HepG2 (cell line): ENCODE measurements around the gene TCEAL2. TPM values are rescaled to one million over a fixed set of nuclear protein-coding genes. Genes with fewer than 3 reads are reported as not detected.
"Not testable (repeated sequence)": the region's sequence is repeated elsewhere in the genome, so short reads cannot be mapped to it uniquely, and the experiment has no call there.

ENCODE experiments used
- ATAC-seq: fragments of 200-7000 bp; cut with Tn5 transposase; 3 replicates; pipeline ENCODE4 v1.9.1; 2020; ENCODE audit warnings: mild to moderate bottlenecking, moderate library complexity
- BruUV-seq: library from RNA; stranded (reverse); fragments of 400-500 nt; replicated peaks from 2 replicates; lab custom pipeline; 2021; lab: Mats Ljungman, UMichigan
- CTCF ChIA-PET: fragments of 300-600 bp; formaldehyde crosslinking; extraction: SDS; loops from one replicate; lab custom pipeline; 2021; ENCODE audit warnings: low total read pairs, inconsistent platforms, low intra/inter-chr PET ratio; lab: Yijun Ruan, JAX
- POLR2A ChIA-PET: fragments of 350-600 bp; sonication (Branson Sonifier 250); formaldehyde crosslinking; loops from one replicate; lab custom pipeline; 2020; ENCODE audit warnings: antibody characterized with exemption, inconsistent platforms; lab: Yijun Ruan, JAX
- DNase-seq: peaks from one replicate; pipeline ENCODE4 v3.0.0-alpha.2; 2015; ENCODE audit warnings: low spot score
- FAIRE-seq: peaks from 3 replicates; lab custom pipeline; 2011; peaks lifted over from hg19 to GRCh38; lab: Jason Lieb, UNC
- H2AFZ ChIP-seq: one replicate; pipeline ENCODE4 v1.6.1; 2011; ENCODE audit warnings: low read length, inconsistent platforms
- H3K27ac ChIP-seq: fragments of 300-600 bp; 3 replicates; pipeline ENCODE4 v1.8.0; 2011; ENCODE audit warnings: mixed run types, mild to moderate bottlenecking, mixed read lengths, low read length, inconsistent platforms; ENCODE audit not compliant: insufficient read depth; ENCODE audit errors: extremely low read length
- H3K27me3 ChIP-seq, 2 experiments: fragments of 200-600 bp in 1 of 2; 2 replicates in 1 of 2; 3 replicates in 1 of 2; pipeline versions ENCODE4 v1.6.0 to v1.8.0; 2011; ENCODE audit warnings: low read length in 2 of 2, mild to moderate bottlenecking in 2 of 2, moderate library complexity in 2 of 2, inconsistent platforms in 1 of 2; ENCODE audit not compliant: insufficient read depth in 2 of 2, control insufficient read depth in 1 of 2
- H3K36me3 ChIP-seq, 2 experiments: fragments of 200-600 bp in 1 of 2; replicated peaks in 1 of 2; 2 replicates in 1 of 2; 3 replicates in 1 of 2; pipeline versions ENCODE4 v1.5.1 to v1.8.0; 2011; ENCODE audit warnings: low read length in 2 of 2, inconsistent platforms in 1 of 2; ENCODE audit not compliant: insufficient read depth in 2 of 2, control insufficient read depth in 1 of 2
- H3K4me1 ChIP-seq: 2 replicates; pipeline ENCODE4 v1.5.1; 2012; ENCODE audit warnings: low read length, inconsistent platforms; ENCODE audit not compliant: insufficient read depth
- H3K4me2 ChIP-seq: 2 replicates; pipeline ENCODE4 v1.6.0; 2011; ENCODE audit warnings: low read depth, low read length, inconsistent platforms
- H3K4me3 ChIP-seq, 3 experiments: fragments of 200-600 bp in 1 of 3; sonication (generic), shearing (Covaris generic) in 1 of 3; replicated peaks in 1 of 3; 2 replicates each; pipeline ENCODE4 v1.5.1; 2011 to 2016; ENCODE audit warnings: low read length in 3 of 3, inconsistent platforms in 2 of 3, low read depth in 2 of 3, mild to moderate bottlenecking in 2 of 3, control low read depth in 1 of 3, mixed read lengths in 1 of 3; ENCODE audit not compliant: insufficient read depth in 1 of 3
- H3K79me2 ChIP-seq: one replicate; pipeline ENCODE4 v1.6.1; 2011; ENCODE audit warnings: low read length, inconsistent platforms; ENCODE audit not compliant: insufficient read depth
- H3K9ac ChIP-seq: 2 replicates; pipeline ENCODE4 v1.6.0; 2011; ENCODE audit warnings: mild to moderate bottlenecking, low read depth, low read length, inconsistent platforms; ENCODE audit not compliant: insufficient read depth
- H3K9me3 ChIP-seq: 2 replicates; pipeline ENCODE4 v1.5.1; 2012; ENCODE audit warnings: mild to moderate bottlenecking, low read length
- H4K20me1 ChIP-seq: 2 replicates; pipeline ENCODE4 v1.6.0; 2011; ENCODE audit warnings: inconsistent platforms, mild to moderate bottlenecking, low read length, moderate library complexity; ENCODE audit not compliant: insufficient read depth
- ZNF138 ChIP-seq: sonication (generic); formaldehyde crosslinking; IDR thresholded peaks from 2 replicates; pipeline ENCODE4 v1.5.0; 2020; ENCODE audit warnings: mild to moderate bottlenecking, low read depth, missing genetic modification reagents
- WGBS: methylation state at CpG from one replicate; pipeline ENCODE4 v1.1.6; 2017; ENCODE audit warnings: low lambda C conversion rate; 5-methylcytosine and 5-hydroxymethylcytosine counted together
- in situ Hi-C: cut with HindIII; loops from 2 replicates; pipeline ENCODE4 v1.10.0; 2017; ENCODE audit warnings: low pct_unique_long_range_greater_than_20kb; ENCODE audit not compliant: extremely low pct_ligation_motif_present
- intact Hi-C: fragments of 100-400 bp; cut with micrococcal nuclease; formaldehyde crosslinking; loops from one replicate; pipeline ENCODE4 v1.10.0; 2022; ENCODE audit not compliant: unreplicated experiment
- polyA plus RNA-seq, 8 experiments: library from polyadenylated mRNA; depleted of rRNA in 3 of 8; stranded (reverse) in 7 of 8; unstranded in 1 of 8; fragments of >200 nt; fragmentation: Illumina TruSeq in 4 of 8; extraction: Trizol in 4 of 8; gene quantifications; 2 replicates each; pipeline versions ENCODE4 v1.2.1 to v1.2.3, GENCODE V29; 2011 to 2016; ENCODE audit warnings: low read depth in 4 of 8, missing spikeins in 1 of 8, mixed read lengths in 1 of 8; ENCODE audit not compliant: insufficient read depth in 1 of 8
- total RNA-seq, 5 experiments: library from RNA; depleted of rRNA; stranded (reverse); fragments of >200 nt; fragmentation: Illumina TruSeq; extraction: Trizol; gene quantifications; 2 replicates each; pipeline ENCODE4 v1.2.3, GENCODE V29; 2016; ENCODE audit warnings: low read depth in 1 of 5
- TF ChIP-seq, protein P1 (sequence below): sonication (generic); formaldehyde crosslinking; IDR thresholded peaks from 2 replicates; pipeline ENCODE4 v1.5.0; 2020; ENCODE audit warnings: mild to moderate bottlenecking, missing genetic modification reagents, moderate library complexity

TCEAL2 gene
- total and polyA plus RNA-seq, 2 of the 13 experiments (the other 11 are each of a cell fraction or from before 2014, with no cell fraction given), result not detected

GRCh38 chrX:102142274-102142673 is 16.8 kb downstream of the TCEAL2 start, which contains the start of gene TCEAL6:
Gene TCEAL6 (minus strand): TSS chrX:102142481.
- DNase-seq, CTCF ChIA-PET, H3K4me2 ChIP-seq, H3K4me3 ChIP-seq, ATAC-seq, POLR2A ChIA-PET, BruUV-seq, FAIRE-seq, H3K4me1 ChIP-seq, H2AFZ ChIP-seq, H4K20me1 ChIP-seq, H3K9ac ChIP-seq, intact Hi-C loops, H3K27ac ChIP-seq, H3K79me2 ChIP-seq, H3K36me3 ChIP-seq, in situ Hi-C loops, H3K27me3 ChIP-seq, H3K9me3 ChIP-seq: not testable (repeated sequence)
- 0% methylated on average over 1 of the region's 31 CpGs for WGBS

DNA sequence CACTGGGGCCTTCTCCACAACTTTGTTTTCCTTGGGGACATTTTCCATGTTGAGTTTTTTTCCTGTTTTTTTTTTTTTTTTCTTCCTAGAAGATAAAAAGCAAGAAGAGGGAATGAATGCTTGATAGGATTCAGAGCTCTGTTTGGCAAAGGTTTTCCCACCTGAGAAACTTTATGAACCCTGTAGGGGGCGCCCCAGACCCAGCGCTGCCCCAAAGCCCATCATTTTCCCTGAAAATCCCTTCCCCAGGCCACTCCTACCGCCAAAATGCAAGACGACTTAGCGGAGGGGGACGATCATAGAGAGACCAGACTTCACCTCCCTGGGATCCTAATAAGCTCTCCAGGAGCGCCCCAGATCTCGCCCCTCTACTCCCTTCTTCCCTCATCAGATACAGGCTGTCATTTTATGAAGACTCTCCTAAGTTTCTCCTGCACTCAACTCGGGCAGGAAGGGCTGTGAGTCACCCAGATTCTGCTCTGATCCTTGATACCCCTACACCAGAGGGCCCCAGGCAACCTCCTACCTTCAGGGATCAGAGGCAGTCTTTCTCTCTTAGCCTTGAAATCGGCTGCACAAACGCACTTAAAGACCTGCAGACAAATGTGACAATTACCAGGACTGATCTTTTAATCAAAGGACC is 28.9 kb downstream of the TCEAL2 start:
- ATAC-seq, result no peak
- no peaks in the 10 kb centered on the region for H3K4me1 ChIP-seq
- no peak overlapping the region for H3K4me3 ChIP-seq
- H3K4me2 ChIP-seq, result no peak overlapping the region
- no peaks in the 10 kb centered on the region for H3K9me3 ChIP-seq
- no peak overlapping the region for H3K27ac ChIP-seq
- in situ Hi-C loops, result no loop called here
- no peak for FAIRE-seq
- intact Hi-C loops, result no loop called here
- DNase-seq, result no peak
- no peaks in the 10 kb centered on the region for H3K79me2 ChIP-seq
- ChIA-PET CTCF (no interaction called here), POLR2A (no interaction called here)
- H3K27me3 ChIP-seq, result no peaks in the 10 kb centered on the region
- no peak overlapping the region for H2AFZ ChIP-seq
- H3K36me3 ChIP-seq, result no peaks in the 10 kb centered on the region
- 0% methylated on average over 6 of the region's 11 CpGs for WGBS
- TF ChIP-seq, protein P1, sequence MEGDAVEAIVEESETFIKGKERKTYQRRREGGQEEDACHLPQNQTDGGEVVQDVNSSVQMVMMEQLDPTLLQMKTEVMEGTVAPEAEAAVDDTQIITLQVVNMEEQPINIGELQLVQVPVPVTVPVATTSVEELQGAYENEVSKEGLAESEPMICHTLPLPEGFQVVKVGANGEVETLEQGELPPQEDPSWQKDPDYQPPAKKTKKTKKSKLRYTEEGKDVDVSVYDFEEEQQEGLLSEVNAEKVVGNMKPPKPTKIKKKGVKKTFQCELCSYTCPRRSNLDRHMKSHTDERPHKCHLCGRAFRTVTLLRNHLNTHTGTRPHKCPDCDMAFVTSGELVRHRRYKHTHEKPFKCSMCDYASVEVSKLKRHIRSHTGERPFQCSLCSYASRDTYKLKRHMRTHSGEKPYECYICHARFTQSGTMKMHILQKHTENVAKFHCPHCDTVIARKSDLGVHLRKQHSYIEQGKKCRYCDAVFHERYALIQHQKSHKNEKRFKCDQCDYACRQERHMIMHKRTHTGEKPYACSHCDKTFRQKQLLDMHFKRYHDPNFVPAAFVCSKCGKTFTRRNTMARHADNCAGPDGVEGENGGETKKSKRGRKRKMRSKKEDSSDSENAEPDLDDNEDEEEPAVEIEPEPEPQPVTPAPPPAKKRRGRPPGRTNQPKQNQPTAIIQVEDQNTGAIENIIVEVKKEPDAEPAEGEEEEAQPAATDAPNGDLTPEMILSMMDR (CRISPR knock-in tag), result peak; percentile 17; the same call in 1 of the 2 replicates
- no peak for TF ChIP-seq ZNF138 (CRISPR knock-in tag)
- H3K9ac ChIP-seq, result no peak overlapping the region
- H4K20me1 ChIP-seq, result no peaks in the 10 kb centered on the region
- no TSS peak for BruUV-seq
